Parathyroid adenoma (tissue), 2 donors: ENCODE results near the gene DRGX.
A peak's percentile ranks its signal among the peaks of the same experiment; 100 is the strongest.

Experiments used
- H2AFZ ChIP-seq: fragments of 300-600 bp; sonication (generic); one replicate; pipeline ENCODE4 v1.7.0; 2017; ENCODE audit warnings: antibody characterized with exemption, mild to moderate bottlenecking
- H3K27ac ChIP-seq: fragments of 300-600 bp; sonication (generic); one replicate; pipeline ENCODE4 v1.7.0; 2017
- H3K27me3 ChIP-seq: fragments of 300-600 bp; sonication (generic); one replicate; pipeline ENCODE4 v1.7.0; 2017; ENCODE audit warnings: low read length; ENCODE audit not compliant: control insufficient read depth, insufficient read depth
- H3K36me3 ChIP-seq: fragments of 300-600 bp; sonication (generic); one replicate; pipeline ENCODE4 v1.7.0; 2017; ENCODE audit warnings: low read length; ENCODE audit not compliant: control insufficient read depth, insufficient read depth
- H3K4me1 ChIP-seq: fragments of 300-600 bp; sonication (generic); one replicate; pipeline ENCODE4 v1.7.0; 2017; ENCODE audit warnings: control low read depth
- H3K4me2 ChIP-seq: fragments of 300-600 bp; sonication (generic); one replicate; pipeline ENCODE4 v1.7.0; 2017; ENCODE audit warnings: low read length
- H3K4me3 ChIP-seq: fragments of 300-600 bp; sonication (generic); one replicate; pipeline ENCODE4 v1.7.0; 2017; ENCODE audit warnings: low read depth, low read length
- H3K79me2 ChIP-seq: fragments of 300-600 bp; sonication (generic); one replicate; pipeline ENCODE4 v1.7.0; 2017; ENCODE audit warnings: control low read depth
- H3K9ac ChIP-seq: fragments of 300-600 bp; sonication (generic); one replicate; pipeline ENCODE4 v1.7.0; 2017; ENCODE audit warnings: mild to moderate bottlenecking
- H3K9me3 ChIP-seq: fragments of 300-600 bp; sonication (generic); one replicate; pipeline ENCODE4 v1.7.0; 2017; ENCODE audit warnings: low read length; ENCODE audit not compliant: control insufficient read depth
- TF ChIP-seq, protein P1 (sequence below): fragments of 300-600 bp; sonication (generic); IDR thresholded peaks from one replicate; pipeline ENCODE4 v1.7.0; 2017; ENCODE audit warnings: antibody characterized with exemption, mild to moderate bottlenecking
- donor health status: primary hyperparathyroidism.

The DRGX gene

GRCh38 chr10:49415109-49415508, 19.2 kb upstream of the DRGX start:
- H3K4me2 ChIP-seq, result no peak overlapping the region
- H2AFZ ChIP-seq, result no peak overlapping the region
- no peaks in the 10 kb centered on the region for H3K27me3 ChIP-seq
- no peak overlapping the region for H3K4me3 ChIP-seq
- H3K9ac ChIP-seq, result no peak overlapping the region
- H3K79me2 ChIP-seq, result no peaks in the 10 kb centered on the region
- TF ChIP-seq, protein P1, sequence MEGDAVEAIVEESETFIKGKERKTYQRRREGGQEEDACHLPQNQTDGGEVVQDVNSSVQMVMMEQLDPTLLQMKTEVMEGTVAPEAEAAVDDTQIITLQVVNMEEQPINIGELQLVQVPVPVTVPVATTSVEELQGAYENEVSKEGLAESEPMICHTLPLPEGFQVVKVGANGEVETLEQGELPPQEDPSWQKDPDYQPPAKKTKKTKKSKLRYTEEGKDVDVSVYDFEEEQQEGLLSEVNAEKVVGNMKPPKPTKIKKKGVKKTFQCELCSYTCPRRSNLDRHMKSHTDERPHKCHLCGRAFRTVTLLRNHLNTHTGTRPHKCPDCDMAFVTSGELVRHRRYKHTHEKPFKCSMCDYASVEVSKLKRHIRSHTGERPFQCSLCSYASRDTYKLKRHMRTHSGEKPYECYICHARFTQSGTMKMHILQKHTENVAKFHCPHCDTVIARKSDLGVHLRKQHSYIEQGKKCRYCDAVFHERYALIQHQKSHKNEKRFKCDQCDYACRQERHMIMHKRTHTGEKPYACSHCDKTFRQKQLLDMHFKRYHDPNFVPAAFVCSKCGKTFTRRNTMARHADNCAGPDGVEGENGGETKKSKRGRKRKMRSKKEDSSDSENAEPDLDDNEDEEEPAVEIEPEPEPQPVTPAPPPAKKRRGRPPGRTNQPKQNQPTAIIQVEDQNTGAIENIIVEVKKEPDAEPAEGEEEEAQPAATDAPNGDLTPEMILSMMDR, result no peak
- no peaks in the 10 kb centered on the region for H3K4me1 ChIP-seq
- H3K27ac ChIP-seq, result no peak overlapping the region
- H3K36me3 ChIP-seq, result no peaks in the 10 kb centered on the region
- H3K9me3 ChIP-seq, result no peaks in the 10 kb centered on the region

DNA sequence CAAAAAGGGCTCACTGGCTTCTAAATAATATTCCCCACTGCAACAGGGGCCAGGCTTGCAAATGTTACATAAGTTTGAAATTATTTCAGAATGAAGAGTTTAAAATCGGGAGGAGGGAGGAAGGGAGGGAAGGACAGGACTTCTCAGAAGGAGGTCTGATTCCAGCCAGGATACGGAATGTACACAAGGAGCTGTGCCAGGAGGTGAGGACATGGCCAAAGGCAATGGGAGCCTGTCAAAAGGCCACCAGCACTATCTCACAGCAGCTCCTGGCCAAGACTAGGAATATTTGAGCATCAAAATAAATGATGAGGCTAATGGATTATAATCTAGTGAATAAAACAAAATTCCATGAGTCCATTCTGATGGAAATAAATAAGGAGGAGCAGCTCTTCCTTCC, 18.6 kb upstream of the DRGX start:
- Histone ChIP-seq H3K36me3 (no peaks in the 10 kb centered on the region), H3K4me3 (no peak overlapping the region), H3K9me3 (no peaks in the 10 kb centered on the region), H3K4me1 (no peaks in the 10 kb centered on the region), H3K27ac (no peak overlapping the region), H3K9ac (no peak overlapping the region), H3K79me2 (no peaks in the 10 kb centered on the region), H3K4me2 (no peak overlapping the region), H2AFZ (no peak overlapping the region), H3K27me3 (no peaks in the 10 kb centered on the region)
- TF ChIP-seq, protein P1, result no peak

DNA sequence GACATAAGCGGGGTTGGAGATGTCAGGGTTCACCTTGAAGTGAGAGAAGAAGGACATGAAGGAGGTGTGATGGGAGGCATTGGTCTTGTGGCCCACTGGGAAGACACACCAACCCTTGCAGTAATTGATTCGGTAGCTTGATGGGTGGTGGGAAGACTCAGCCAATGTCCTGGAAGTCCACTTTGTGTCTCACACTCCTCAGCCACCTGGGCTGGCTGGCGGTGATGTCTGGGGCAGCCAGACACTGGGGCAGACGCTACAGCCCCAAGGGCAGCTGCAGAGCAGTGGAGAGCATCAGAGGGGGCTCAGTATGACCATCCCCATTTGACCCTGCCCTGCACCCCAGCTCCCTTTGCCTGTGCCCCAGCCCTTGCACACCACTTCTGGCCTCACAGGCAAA, 16.7 kb upstream of the DRGX start:
- TF ChIP-seq, protein P1, result no peak
- Histone ChIP-seq H3K9me3 (no peaks in the 10 kb centered on the region), H2AFZ (no peak overlapping the region), H3K79me2 (no peaks in the 10 kb centered on the region), H3K36me3 (no peaks in the 10 kb centered on the region), H3K9ac (no peak overlapping the region), H3K4me2 (no peak overlapping the region), H3K4me1 (no peaks in the 10 kb centered on the region), H3K4me3 (no peak overlapping the region), H3K27me3 (no peaks in the 10 kb centered on the region), H3K27ac (no peak overlapping the region)

DNA sequence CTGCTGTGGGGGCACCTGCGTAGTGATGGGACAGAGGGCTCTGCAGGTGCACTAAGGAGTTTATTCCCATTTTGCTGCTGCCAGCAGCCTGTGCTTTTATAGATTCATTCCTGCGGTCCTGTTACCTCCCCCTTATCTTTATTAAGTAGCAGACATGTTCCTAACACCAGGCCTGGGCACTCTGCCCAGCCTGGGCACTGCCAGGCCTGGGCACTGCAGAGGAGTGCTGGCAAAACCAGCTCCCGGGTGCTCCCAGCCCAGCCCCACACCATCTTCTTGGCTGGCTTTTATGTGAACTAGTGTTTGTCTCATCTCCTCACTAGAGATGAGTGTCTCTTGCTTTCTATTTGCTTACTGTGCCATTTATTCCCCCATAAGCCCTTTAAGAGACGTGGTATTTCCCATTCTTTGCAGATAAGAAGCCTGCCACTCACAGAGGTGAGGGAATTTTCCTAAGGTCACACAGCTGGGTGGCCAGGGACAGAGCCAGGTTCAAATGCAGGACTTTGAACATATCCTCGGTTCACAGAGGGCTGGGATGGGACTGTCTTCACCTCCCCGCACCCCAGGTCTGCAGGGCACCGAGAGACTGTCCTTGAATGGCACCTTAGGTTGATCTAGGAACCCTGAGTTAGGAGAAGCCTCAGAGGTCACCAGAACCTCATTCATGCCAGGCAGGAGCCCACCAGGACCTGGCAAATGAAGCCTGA, 14.6 kb upstream of the DRGX start:
- H3K27me3 ChIP-seq, result no peaks in the 10 kb centered on the region
- no peak overlapping the region for H3K27ac ChIP-seq
- no peaks in the 10 kb centered on the region for H3K79me2 ChIP-seq
- H3K4me1 ChIP-seq, result no peaks in the 10 kb centered on the region
- no peaks in the 10 kb centered on the region for H3K9me3 ChIP-seq
- peak overlapping the region; percentile 50 for H2AFZ ChIP-seq
- H3K36me3 ChIP-seq, result no peaks in the 10 kb centered on the region
- no peak overlapping the region for H3K4me2 ChIP-seq
- TF ChIP-seq, protein P1, result no peak
- H3K4me3 ChIP-seq, result no peak overlapping the region
- H3K9ac ChIP-seq, result no peak overlapping the region

- no peaks in the 10 kb centered on the region for H3K9me3 ChIP-seq
- no peaks in the 10 kb centered on the region for H3K27me3 ChIP-seq
- no peaks in the 10 kb centered on the region for H3K4me1 ChIP-seq
- no peak overlapping the region for H2AFZ ChIP-seq
- H3K9ac ChIP-seq, result no peak overlapping the region
- no peak overlapping the region for H3K4me2 ChIP-seq
- no peak overlapping the region for H3K27ac ChIP-seq
- no peaks in the 10 kb centered on the region for H3K79me2 ChIP-seq
- no peak overlapping the region for H3K4me3 ChIP-seq
- H3K36me3 ChIP-seq, result no peaks in the 10 kb centered on the region
- TF ChIP-seq, protein P1, result no peak
These were observed 13.9 kb upstream of the DRGX start for GRCh38 chr10:49409755-49410154.
